Neural crest cell (in vitro differentiated cells): ENCODE results near the gene DIPK2B. TPM values are rescaled to one million over a fixed set of nuclear protein-coding genes. Genes with fewer than 3 reads are reported as not detected.
A peak's percentile ranks its signal among the peaks of the same experiment; 100 is the strongest.

Experiments
- DNase-seq: peaks from one replicate; pipeline ENCODE4 v3.0.0; 2021; ENCODE audit warnings: low read depth, mixed read lengths, low spot score
- H3K27ac Mint-ChIP-seq: one replicate; pipeline ENCODE4 v1.8.0; 2021; ENCODE audit warnings: mild to moderate bottlenecking, mixed read lengths; ENCODE audit not compliant: unreplicated experiment
- H3K27me3 Mint-ChIP-seq: 2 replicates; pipeline ENCODE4 v1.8.0; 2021; ENCODE audit warnings: low read depth, mild to moderate bottlenecking, mixed read lengths
- H3K36me3 Mint-ChIP-seq: 2 replicates; pipeline ENCODE4 v1.8.0; 2021; ENCODE audit warnings: low read depth, mild to moderate bottlenecking, mixed read lengths
- H3K4me1 Mint-ChIP-seq: 2 replicates; pipeline ENCODE4 v1.8.0; 2021; ENCODE audit warnings: mixed read lengths
- H3K4me3 Mint-ChIP-seq: one replicate; pipeline ENCODE4 v1.8.0; 2021; ENCODE audit warnings: mild to moderate bottlenecking, mixed read lengths
- H3K9me3 Mint-ChIP-seq: 2 replicates; pipeline ENCODE4 v1.8.0; 2021; ENCODE audit warnings: mixed read lengths
- CTCF ChIP-seq: fragments of 200-600 bp; sonication (generic); conservative IDR thresholded peaks from 2 replicates; pipeline ENCODE4 v1.5.0; 2021; ENCODE audit warnings: antibody characterized with exemption, mild to moderate bottlenecking
- total RNA-seq: library from RNA; stranded (reverse); gene quantifications from 2 replicates; pipeline ENCODE4 v1.2.1, GENCODE V29; 2021

Gene DIPK2B
- total RNA-seq, 1 donor from 2014 or later: not detected

- Mint-ChIP-seq H3K27me3 (no peaks in the 10 kb centered on the region), H3K36me3 (no peaks in the 10 kb centered on the region), H3K9me3 (no peaks in the 10 kb centered on the region), H3K4me1 (no peaks in the 10 kb centered on the region), H3K4me3 (no peak overlapping the region), H3K27ac (no peak overlapping the region)
- no peak for DNase-seq
- no peak for TF ChIP-seq CTCF
Measured at GRCh38 chrX:45198301-45198700, 2.4 kb downstream of the DIPK2B start.

- no peaks in the 10 kb centered on the region for H3K4me1 Mint-ChIP-seq
- no peaks in the 10 kb centered on the region for H3K27me3 Mint-ChIP-seq
- H3K9me3 Mint-ChIP-seq: no peaks in the 10 kb centered on the region
- H3K4me3 Mint-ChIP-seq: no peak overlapping the region
- TF ChIP-seq CTCF: no peak
- no peaks in the 10 kb centered on the region for H3K36me3 Mint-ChIP-seq
- no peak for DNase-seq
- no peak overlapping the region for H3K27ac Mint-ChIP-seq
Measured at GRCh38 chrX:45196701-45197100, 4.0 kb downstream of the DIPK2B start.

GRCh38 chrX:45191820-45192409 is 8.8 kb downstream of the DIPK2B start:
- no peaks in the 10 kb centered on the region for H3K27me3 Mint-ChIP-seq
- H3K4me1 Mint-ChIP-seq: peaks cover 12% of the 10 kb centered on the region
- DNase-seq: no peak
- H3K27ac Mint-ChIP-seq: no peak overlapping the region
- TF ChIP-seq CTCF: no peak
- no peaks in the 10 kb centered on the region for H3K36me3 Mint-ChIP-seq
- H3K9me3 Mint-ChIP-seq: peaks cover 2% of the 10 kb centered on the region
- no peak overlapping the region for H3K4me3 Mint-ChIP-seq

- Mint-ChIP-seq H3K9me3 (peaks cover 5% of the 10 kb centered on the region), H3K36me3 (no peaks in the 10 kb centered on the region)
Measured at GRCh38 chrX:45191383-45191782, 9.3 kb downstream of the DIPK2B start.

GRCh38 chrX:45187731-45188130 is 12.9 kb downstream of the DIPK2B start:
- peak overlapping the region; percentile 95 for H3K27ac Mint-ChIP-seq
- H3K4me1 Mint-ChIP-seq: peaks cover 15% of the 10 kb centered on the region
- no peak for TF ChIP-seq CTCF
- H3K9me3 Mint-ChIP-seq: peaks cover 5% of the 10 kb centered on the region
- no peak overlapping the region for H3K4me3 Mint-ChIP-seq
- DNase-seq: no peak
- no peaks in the 10 kb centered on the region for H3K27me3 Mint-ChIP-seq
- H3K36me3 Mint-ChIP-seq: no peaks in the 10 kb centered on the region

More at GRCh38 chrX:45191383-45191782, 9.3 kb downstream of the DIPK2B start:
- Mint-ChIP-seq H3K27ac (no peak overlapping the region), H3K27me3 (no peaks in the 10 kb centered on the region), H3K4me1 (peaks cover 15% of the 10 kb centered on the region), H3K4me3 (no peak overlapping the region)
- no peak for DNase-seq
- TF ChIP-seq CTCF: no peak
